ENCODE measurements around the gene GRID1. TPM values are rescaled to one million over a fixed set of nuclear protein-coding genes. Genes with fewer than 3 reads are reported as not detected.

Gene GRID1
- total and polyA plus RNA-seq, 11 donors: 0.69 to 3.4 (median 1.6) TPM

DNA sequence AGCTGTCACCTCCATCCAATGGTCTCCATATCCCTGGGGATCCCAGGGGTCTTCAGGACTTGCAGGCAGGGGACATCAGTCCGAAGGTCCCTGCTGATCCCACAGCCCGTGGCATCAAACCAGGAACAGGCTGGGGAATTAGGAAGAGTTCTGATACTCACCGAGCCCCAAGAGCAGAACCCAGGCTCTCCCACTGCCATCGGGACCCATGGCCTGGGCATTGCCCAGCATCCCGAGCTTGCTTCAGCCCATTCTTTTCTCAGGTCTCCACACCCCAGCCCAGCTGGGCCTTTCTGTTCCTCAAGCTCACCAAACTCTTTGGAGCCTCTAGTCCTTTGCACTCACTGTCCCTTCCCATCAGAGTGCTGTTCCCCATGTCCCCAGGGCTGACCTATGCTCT lies 280.9 kb downstream of the GRID1 start:
- Histone ChIP-seq H3K36me3 (no peaks in the 10 kb centered on the region), H3K4me3 (no peak overlapping the region), H3K27me3 (no peaks in the 10 kb centered on the region), H3K4me1 (no peaks in the 10 kb centered on the region), H3K9me3 (no peaks in the 10 kb centered on the region), H3K27ac (no peak overlapping the region)
- no peak for TF ChIP-seq POLR2A (IDR thresholded peaks at IDR 0.05)
- TF ChIP-seq, protein P1, sequence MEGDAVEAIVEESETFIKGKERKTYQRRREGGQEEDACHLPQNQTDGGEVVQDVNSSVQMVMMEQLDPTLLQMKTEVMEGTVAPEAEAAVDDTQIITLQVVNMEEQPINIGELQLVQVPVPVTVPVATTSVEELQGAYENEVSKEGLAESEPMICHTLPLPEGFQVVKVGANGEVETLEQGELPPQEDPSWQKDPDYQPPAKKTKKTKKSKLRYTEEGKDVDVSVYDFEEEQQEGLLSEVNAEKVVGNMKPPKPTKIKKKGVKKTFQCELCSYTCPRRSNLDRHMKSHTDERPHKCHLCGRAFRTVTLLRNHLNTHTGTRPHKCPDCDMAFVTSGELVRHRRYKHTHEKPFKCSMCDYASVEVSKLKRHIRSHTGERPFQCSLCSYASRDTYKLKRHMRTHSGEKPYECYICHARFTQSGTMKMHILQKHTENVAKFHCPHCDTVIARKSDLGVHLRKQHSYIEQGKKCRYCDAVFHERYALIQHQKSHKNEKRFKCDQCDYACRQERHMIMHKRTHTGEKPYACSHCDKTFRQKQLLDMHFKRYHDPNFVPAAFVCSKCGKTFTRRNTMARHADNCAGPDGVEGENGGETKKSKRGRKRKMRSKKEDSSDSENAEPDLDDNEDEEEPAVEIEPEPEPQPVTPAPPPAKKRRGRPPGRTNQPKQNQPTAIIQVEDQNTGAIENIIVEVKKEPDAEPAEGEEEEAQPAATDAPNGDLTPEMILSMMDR (IDR thresholded peaks at IDR 0.05): no peak
- intact Hi-C loops (cut with DNase I): no loop called here
- no peak for ATAC-seq
- 79 to 90% (median 86%) methylated on average over 5 of the region's 5 CpGs for WGBS, 4 donors
- no peak for DNase-seq

DNA sequence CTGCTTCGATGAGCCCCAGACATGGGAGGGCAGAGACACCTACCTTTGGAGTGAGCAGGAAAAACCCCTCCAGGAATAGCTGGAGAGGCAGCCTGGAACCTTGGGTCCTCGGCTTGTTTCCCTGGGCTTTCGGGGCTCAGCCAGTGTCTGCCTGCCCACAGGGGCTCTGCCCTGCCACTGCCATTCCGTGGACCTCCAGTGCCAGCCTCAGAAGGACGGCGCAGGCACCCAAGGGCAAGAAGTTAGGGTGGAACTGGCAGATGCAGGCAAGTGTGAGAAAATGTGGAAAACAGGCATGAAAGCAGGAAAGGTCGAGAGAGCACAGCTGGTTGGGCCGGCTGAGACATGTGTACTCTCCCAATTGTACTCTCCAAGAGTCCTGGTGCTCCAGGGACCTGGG lies 281.5 kb downstream of the GRID1 start:
- intact Hi-C loops (cut with DNase I): no loop called here
- ATAC-seq (no peak), DNase-seq (no peak)
- Histone ChIP-seq H3K27ac (no peak overlapping the region), H3K4me3 (no peak overlapping the region), H3K4me1 (no peaks in the 10 kb centered on the region), H3K36me3 (no peaks in the 10 kb centered on the region), H3K9me3 (no peaks in the 10 kb centered on the region), H3K27me3 (no peaks in the 10 kb centered on the region)
- TF ChIP-seq, protein P1 (IDR thresholded peaks at IDR 0.05): no peak
- TF ChIP-seq POLR2A (IDR thresholded peaks at IDR 0.05): no peak
- 71 to 84% (median 73%) methylated on average over 8 of the region's 8 CpGs for WGBS, 4 donors

DNA sequence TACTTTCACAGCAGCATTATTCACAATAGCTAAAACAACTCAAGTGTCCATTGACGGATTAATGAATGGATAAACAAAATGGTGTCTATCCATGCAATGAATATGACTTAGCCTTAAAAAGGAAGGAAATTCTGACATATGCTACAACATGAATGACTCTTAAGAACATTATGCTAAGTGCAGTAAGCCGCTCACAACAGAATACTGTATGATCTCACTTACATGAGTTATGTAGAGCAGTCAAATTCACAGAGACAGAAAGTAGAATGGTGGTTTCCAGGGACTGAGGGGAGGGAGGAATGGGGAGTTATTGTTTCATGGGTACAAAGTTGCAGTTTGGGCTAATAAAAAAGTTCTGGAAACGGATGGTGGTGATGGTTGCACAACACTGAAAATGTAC lies 282.0 kb downstream of the GRID1 start:
- H3K4me3 ChIP-seq: no peak overlapping the region
- intact Hi-C loops (cut with DNase I): no loop called here
- no peaks in the 10 kb centered on the region for H3K4me1 ChIP-seq
- H3K9me3 ChIP-seq: no peaks in the 10 kb centered on the region
- H3K27me3 ChIP-seq: no peaks in the 10 kb centered on the region
- WGBS, 4 donors: 81 to 90% (median 85%) methylated on average over 3 of the region's 3 CpGs
- DNase-seq: no peak
- TF ChIP-seq POLR2A (IDR thresholded peaks at IDR 0.05): no peak
- TF ChIP-seq, protein P1 (IDR thresholded peaks at IDR 0.05): no peak
- no peak for ATAC-seq
- H3K27ac ChIP-seq: no peak overlapping the region
- H3K36me3 ChIP-seq: no peaks in the 10 kb centered on the region

DNA sequence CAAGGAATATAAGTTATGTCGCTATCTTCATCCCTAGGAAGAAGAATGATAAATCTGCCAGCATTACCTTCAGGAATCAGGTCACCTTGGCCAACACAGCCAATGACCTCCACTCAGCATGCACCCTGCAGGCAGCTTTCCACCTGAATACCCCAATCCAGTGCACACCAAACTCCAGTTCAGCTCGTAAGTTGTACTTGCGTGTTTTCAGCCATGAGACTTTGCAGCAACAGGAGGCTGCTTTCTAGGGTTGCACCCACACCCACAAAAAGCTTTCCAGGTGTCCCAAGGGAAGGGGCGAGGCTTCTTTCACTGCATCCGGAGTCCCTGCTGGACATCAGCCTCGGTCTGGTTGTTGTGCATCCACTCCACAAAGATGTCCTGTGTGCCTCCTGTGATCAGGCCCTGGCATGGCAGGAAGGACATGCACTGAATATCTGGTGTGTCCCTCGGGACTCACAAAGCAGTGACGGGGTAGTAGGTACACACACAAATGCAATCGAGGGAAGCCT lies 282.9 kb downstream of the GRID1 start:
- Histone ChIP-seq H3K4me1 (no peaks in the 10 kb centered on the region), H3K27me3 (no peaks in the 10 kb centered on the region), H3K9me3 (no peaks in the 10 kb centered on the region), H3K27ac (no peak overlapping the region), H3K36me3 (no peaks in the 10 kb centered on the region), H3K4me3 (no peak overlapping the region)
- WGBS, 4 donors: 79 to 91% (median 86%) methylated on average over 6 to 9 of the region's 9 CpGs
- no peak for ATAC-seq
- DNase-seq: no peak
- intact Hi-C loops (cut with DNase I): no loop called here
- TF ChIP-seq, protein P1 (IDR thresholded peaks at IDR 0.05): no peak
- TF ChIP-seq POLR2A (IDR thresholded peaks at IDR 0.05): no peak
